Measurements from ENCODE around the gene PJA1.

The PJA1 gene

GRCh38 chrX:69142788-69143469 is 22.3 kb downstream of the PJA1 start:
- TF ChIP-seq ZNF23 (tag by site-specific recombination; IDR thresholded peaks at IDR 0.05; ENCODE audit: borderline replicate concordance) (no peak), ZIC2 (tag by site-specific recombination; IDR thresholded peaks at IDR 0.05) (no peak), ZNF555 (tag by site-specific recombination; conservative IDR thresholded peaks at IDR 0.05) (no peak), ZNF660 (tag by site-specific recombination; IDR thresholded peaks at IDR 0.05) (no peak), EGR2 (tag by site-specific recombination; IDR thresholded peaks at IDR 0.05; ENCODE audit: low read depth) (peak; percentile 75), ZFHX2 (tag by site-specific recombination; conservative IDR thresholded peaks at IDR 0.05) (peak; percentile 71)
- POLR2A ChIA-PET, result no interaction called here
- no peak overlapping the region for H3K27ac ChIP-seq (ENCODE audit: extremely low read depth, low read depth, low read length)
- H3K4me3 ChIP-seq (ENCODE audit: low read depth, low read length), result no peak overlapping the region
- no peaks in the 10 kb centered on the region for H3K4me1 ChIP-seq (ENCODE audit: control insufficient read depth, insufficient read depth, low read length)
- no peaks in the 10 kb centered on the region for H3K9me3 ChIP-seq (ENCODE audit: control insufficient read depth, insufficient read depth, low read depth, low read length)
- no peaks in the 10 kb centered on the region for H3K36me3 ChIP-seq (ENCODE audit: control insufficient read depth in 2 of 2, insufficient read depth in 1 of 2, low read length in 2 of 2)
- CTCF ChIA-PET, result interaction anchor here (0.6 to 0.9 kb wide), 2 partner anchors 11 to 316 kb away, joined by 3 read pairs; no protein-coding TSS in a partner anchor

GRCh38 chrX:69140837-69141236 is 24.4 kb downstream of the PJA1 start:
- Histone ChIP-seq H3K36me3 (ENCODE audit: control insufficient read depth in 2 of 2, insufficient read depth in 1 of 2, low read length in 2 of 2) (no peaks in the 10 kb centered on the region), H3K27ac (ENCODE audit: extremely low read depth, low read depth, low read length) (no peak overlapping the region), H3K9me3 (ENCODE audit: control insufficient read depth, insufficient read depth, low read depth, low read length) (no peaks in the 10 kb centered on the region), H3K4me1 (ENCODE audit: control insufficient read depth, insufficient read depth, low read length) (no peaks in the 10 kb centered on the region), H3K4me3 (ENCODE audit: low read depth, low read length) (no peak overlapping the region)
- POLR2A ChIA-PET, result no interaction called here
- CTCF ChIA-PET, result interaction anchor here (0.7 to 1.2 kb wide), 2 partner anchors 18 to 82 kb away, joined by 3 read pairs; no protein-coding TSS in a partner anchor
- TF ChIP-seq ZNF626 (tag by site-specific recombination; IDR thresholded peaks at IDR 0.05), result no peak
- no peak for TF ChIP-seq GLIS2 (tag by site-specific recombination; IDR thresholded peaks at IDR 0.05)
- TF ChIP-seq ZNF529 (tag by site-specific recombination; IDR thresholded peaks at IDR 0.05; ENCODE audit: insufficient replicate concordance), result no peak
- TF ChIP-seq ZNF660 (tag by site-specific recombination; IDR thresholded peaks at IDR 0.05), result no peak
- no peak for TF ChIP-seq ZBTB48 (tag by site-specific recombination; IDR thresholded peaks at IDR 0.05)
- no peak for TF ChIP-seq ZBTB49 (tag by site-specific recombination; IDR thresholded peaks at IDR 0.05; ENCODE audit: low read depth)
- no peak for TF ChIP-seq PRDM1 (tag by site-specific recombination; IDR thresholded peaks at IDR 0.05)
- TF ChIP-seq ZFP41 (tag by site-specific recombination; IDR thresholded peaks at IDR 0.05; ENCODE audit: borderline replicate concordance), result no peak

- ChIA-PET CTCF (interaction anchor here (0.6 to 1.0 kb wide), 2 partner anchors 30 to 248 kb away, joined by 3 to 4 read pairs; no protein-coding TSS in a partner anchor), POLR2A (no interaction called here)
- Histone ChIP-seq H3K36me3 (ENCODE audit: control insufficient read depth in 2 of 2, insufficient read depth in 1 of 2, low read length in 2 of 2) (no peaks in the 10 kb centered on the region), H3K27ac (ENCODE audit: extremely low read depth, low read depth, low read length) (no peak overlapping the region), H3K9me3 (ENCODE audit: control insufficient read depth, insufficient read depth, low read depth, low read length) (no peaks in the 10 kb centered on the region), H3K4me3 (ENCODE audit: low read depth, low read length) (no peak overlapping the region), H3K4me1 (ENCODE audit: control insufficient read depth, insufficient read depth, low read length) (no peaks in the 10 kb centered on the region)
- peak; percentile 95 for TF ChIP-seq EGR2 (tag by site-specific recombination; IDR thresholded peaks at IDR 0.05; ENCODE audit: low read depth)
- peak; percentile 89 for TF ChIP-seq ZFHX2 (tag by site-specific recombination; conservative IDR thresholded peaks at IDR 0.05)
- TF ChIP-seq ZNF362 (tag by site-specific recombination; IDR thresholded peaks at IDR 0.05), result no peak
- no peak for TF ChIP-seq ZNF707 (tag by site-specific recombination; IDR thresholded peaks at IDR 0.05)
- TF ChIP-seq ZNF501 (tag by site-specific recombination; IDR thresholded peaks at IDR 0.05), result no peak
- TF ChIP-seq ZIC2 (tag by site-specific recombination; IDR thresholded peaks at IDR 0.05), result peak; percentile 39
- 0 out of 2 replicates have a peak, but pooled peaks have one; percentile 58 for TF ChIP-seq KLF17 (tag by site-specific recombination; IDR thresholded peaks at IDR 0.05)
- no peak for TF ChIP-seq TRIM28 (IDR thresholded peaks at IDR 0.05; ENCODE audit: borderline replicate concordance, low read length)
These were observed 25.7 kb downstream of the PJA1 start for GRCh38 chrX:69139516-69139915.
